Fibroblast of lung (primary cell): ENCODE measurements around the gene RAB37. TPM values are rescaled to one million over a fixed set of nuclear protein-coding genes. Genes with fewer than 3 reads are reported as not detected.

Experiments used
- DNase-seq, 2 donors: peaks; one replicate each; pipeline versions ENCODE4 v3.0.0 to v3.0.0-alpha.2; 2010; ENCODE audit warnings: low read depth in 2 of 2
- H2AFZ ChIP-seq: 2 replicates; pipeline ENCODE4 v1.5.1; 2012; ENCODE audit warnings: low read length, control low read depth, inconsistent platforms
- H3K27ac ChIP-seq: 2 replicates; pipeline ENCODE4 v1.5.1; 2011; ENCODE audit warnings: low read length, control low read depth; ENCODE audit not compliant: insufficient read depth
- H3K27me3 ChIP-seq: 2 replicates; pipeline ENCODE4 v1.5.1; 2011; ENCODE audit warnings: mild to moderate bottlenecking, low read length; ENCODE audit not compliant: control insufficient read depth, insufficient read depth
- H3K36me3 ChIP-seq: 2 replicates; pipeline ENCODE4 v1.5.1; 2011; ENCODE audit warnings: low read length; ENCODE audit not compliant: control insufficient read depth, insufficient read depth
- H3K4me1 ChIP-seq: 2 replicates; pipeline ENCODE4 v1.5.1; 2011; ENCODE audit warnings: low read length; ENCODE audit not compliant: control insufficient read depth, insufficient read depth; ENCODE audit errors: extremely low read depth
- H3K4me2 ChIP-seq: 2 replicates; pipeline ENCODE4 v1.5.1; 2011; ENCODE audit warnings: low read length, control low read depth; ENCODE audit not compliant: insufficient read depth; ENCODE audit errors: extremely low read depth
- H3K4me3 ChIP-seq, 4 experiments: fragments of 200-600 bp in 1 of 4; sonication (generic) in 1 of 4; replicated peaks in 1 of 4; 2 replicates each; pipeline ENCODE4 v1.5.1; 2011 to 2016; ENCODE audit warnings: low read length in 4 of 4, low read depth in 3 of 4, mild to moderate bottlenecking in 3 of 4, control low read depth in 2 of 4, inconsistent platforms in 1 of 4, mixed read lengths in 1 of 4; ENCODE audit not compliant: insufficient read depth in 1 of 4; ENCODE audit errors: control extremely low read depth in 1 of 4
- H3K79me2 ChIP-seq: 2 replicates; pipeline ENCODE4 v1.5.1; 2012; ENCODE audit warnings: mild to moderate bottlenecking, low read length, inconsistent platforms; ENCODE audit not compliant: control insufficient read depth, insufficient read depth
- H3K9ac ChIP-seq: 2 replicates; pipeline ENCODE4 v1.5.1; 2011; ENCODE audit warnings: mild to moderate bottlenecking, low read length, control low read depth; ENCODE audit not compliant: insufficient read depth
- H3K9me3 ChIP-seq: 2 replicates; pipeline ENCODE4 v1.5.1; 2012; ENCODE audit warnings: low read depth, low read length; ENCODE audit not compliant: control insufficient read depth, insufficient read depth
- H4K20me1 ChIP-seq: 2 replicates; pipeline ENCODE4 v1.5.1; 2011; ENCODE audit warnings: low read length; ENCODE audit not compliant: control insufficient read depth, insufficient read depth; ENCODE audit errors: extremely low read depth
- CTCF ChIP-seq, 2 donors: IDR thresholded peaks in 1 of 2; conservative IDR thresholded peaks in 1 of 2; 1 replicate in 1 of 2; 2 replicates in 1 of 2; pipeline ENCODE4 v1.5.1; 2011 to 2012; ENCODE audit warnings: low read length in 2 of 2, control low read depth in 1 of 2, inconsistent platforms in 1 of 2, low read depth in 1 of 2, mild to moderate bottlenecking in 1 of 2
- EZH2 ChIP-seq: IDR thresholded peaks from 2 replicates; pipeline ENCODE4 v1.5.1; 2012; ENCODE audit warnings: low read length, control low read depth, mild to moderate bottlenecking; ENCODE audit errors: missing control alignments
- polyA plus RNA-seq, 2 donors: library from polyadenylated mRNA; depleted of rRNA in 1 of 2; stranded (reverse) in 1 of 2; unstranded in 1 of 2; fragments of >200 nt; gene quantifications; 2 replicates each; pipeline ENCODE4 v1.2.1, GENCODE V29; 2011 to 2012; ENCODE audit warnings: missing spikeins in 1 of 2
- total RNA-seq: library from RNA; depleted of rRNA; stranded (reverse); fragments of >200 nt; gene quantifications from 2 replicates; pipeline ENCODE4 v1.2.1, GENCODE V29; 2014

The RAB37 gene
- total and polyA plus RNA-seq, 2 donors (not counting 1 experiment from before 2014, with no cell fraction given): 0.65 to 0.66 TPM

GRCh38 chr17:74755533-74755932 lies 18.5 kb downstream of the RAB37 start:
- no peak overlapping the region for H2AFZ ChIP-seq
- H3K9me3 ChIP-seq: no peaks in the 10 kb centered on the region
- H3K27ac ChIP-seq: no peak overlapping the region
- TF ChIP-seq EZH2: no peak
- no peak for TF ChIP-seq CTCF (conservative IDR thresholded peaks at IDR 0.05 in 1 of 2, IDR thresholded peaks at IDR 0.05 in 1 of 2; ENCODE audit: low read depth in 1 of 2, low read length in 2 of 2)
- no peak overlapping the region for H3K4me2 ChIP-seq
- H3K36me3 ChIP-seq: no peaks in the 10 kb centered on the region
- H3K27me3 ChIP-seq: no peaks in the 10 kb centered on the region
- H3K79me2 ChIP-seq: peaks cover 3% of the 10 kb centered on the region
- H3K4me1 ChIP-seq: peaks cover 13% of the 10 kb centered on the region
- no peak overlapping the region for H3K9ac ChIP-seq
- H3K4me3 ChIP-seq: no peak overlapping the region
- DNase-seq: no peak
- H4K20me1 ChIP-seq: no peaks in the 10 kb centered on the region

- no peak overlapping the region for H2AFZ ChIP-seq
- H3K79me2 ChIP-seq: no peaks in the 10 kb centered on the region
These were observed 19.8 kb downstream of the RAB37 start for GRCh38 chr17:74756891-74757290.

GRCh38 chr17:74757502-74757901 lies 20.4 kb downstream of the RAB37 start:
- no peak overlapping the region for H3K4me2 ChIP-seq
- DNase-seq: no peak
- TF ChIP-seq CTCF (conservative IDR thresholded peaks at IDR 0.05 in 1 of 2, IDR thresholded peaks at IDR 0.05 in 1 of 2; ENCODE audit: low read depth in 1 of 2, low read length in 2 of 2): no peak
- TF ChIP-seq EZH2: no peak
- H3K4me3 ChIP-seq: no peak overlapping the region
- H2AFZ ChIP-seq: no peak overlapping the region
- H3K36me3 ChIP-seq: no peaks in the 10 kb centered on the region
- no peaks in the 10 kb centered on the region for H3K9me3 ChIP-seq
- H3K27ac ChIP-seq: no peak overlapping the region
- peaks cover 13% of the 10 kb centered on the region for H3K4me1 ChIP-seq
- no peaks in the 10 kb centered on the region for H4K20me1 ChIP-seq
- H3K9ac ChIP-seq: peak overlapping the region; percentile 5
- no peaks in the 10 kb centered on the region for H3K27me3 ChIP-seq
- no peaks in the 10 kb centered on the region for H3K79me2 ChIP-seq

More at GRCh38 chr17:74756891-74757290, 19.8 kb downstream of the RAB37 start:
- Histone ChIP-seq H4K20me1 (no peaks in the 10 kb centered on the region), H3K27me3 (no peaks in the 10 kb centered on the region), H3K4me1 (peaks cover 13% of the 10 kb centered on the region), H3K27ac (no peak overlapping the region), H3K4me2 (no peak overlapping the region), H3K9ac (no peak overlapping the region), H3K4me3 (no peak overlapping the region), H3K36me3 (no peaks in the 10 kb centered on the region), H3K9me3 (no peaks in the 10 kb centered on the region)
- DNase-seq: no peak
- no peak for TF ChIP-seq EZH2
- TF ChIP-seq CTCF (conservative IDR thresholded peaks at IDR 0.05 in 1 of 2, IDR thresholded peaks at IDR 0.05 in 1 of 2; ENCODE audit: low read depth in 1 of 2, low read length in 2 of 2): no peak
